ENCODE measurements around the gene TXNRD2.

Gene TXNRD2

GRCh38 chr22:19965771-19966709, 24.4 kb upstream of the TXNRD2 start:
- no peak for DNase-seq

DNA sequence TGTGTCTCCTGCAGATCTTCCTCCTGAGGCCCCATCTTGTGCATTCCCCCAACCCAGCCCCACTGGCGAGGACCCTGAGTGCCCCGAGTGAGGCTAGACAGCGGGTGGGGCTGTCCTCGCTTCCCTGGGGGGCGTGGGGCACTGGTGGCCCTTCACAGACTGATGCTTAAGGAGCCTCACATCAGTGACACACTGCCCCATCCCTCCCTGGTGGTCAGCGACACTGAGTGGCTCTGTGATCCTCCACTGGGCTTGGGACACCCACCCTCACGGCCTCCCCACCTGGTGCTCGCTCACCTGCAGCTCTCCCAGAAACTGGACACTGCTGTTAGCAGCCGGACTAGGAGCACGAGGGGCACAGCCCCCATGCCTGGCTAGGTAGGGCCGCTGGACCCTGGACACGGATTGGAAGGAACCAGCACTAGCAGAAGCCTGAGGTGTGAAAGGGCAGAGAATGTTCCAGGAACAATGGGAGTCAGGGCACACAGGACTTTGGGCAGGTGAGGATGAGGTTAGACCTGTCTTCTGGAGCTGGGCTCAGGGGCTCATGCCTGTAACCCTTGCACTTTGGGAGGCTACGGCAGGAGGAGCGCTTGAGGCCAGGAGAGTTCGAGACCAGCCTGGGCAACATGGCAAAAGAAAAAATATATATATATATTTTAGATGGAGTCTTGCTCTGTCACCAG, 23.2 kb upstream of the TXNRD2 start:
- DNase-seq, result no peak

GRCh38 chr22:19963863-19964642, 22.4 kb upstream of the TXNRD2 start:
- DNase-seq, result no peak

GRCh38 chr22:19962909-19963806, 21.5 kb upstream of the TXNRD2 start:
- DNase-seq, result no peak

DNA sequence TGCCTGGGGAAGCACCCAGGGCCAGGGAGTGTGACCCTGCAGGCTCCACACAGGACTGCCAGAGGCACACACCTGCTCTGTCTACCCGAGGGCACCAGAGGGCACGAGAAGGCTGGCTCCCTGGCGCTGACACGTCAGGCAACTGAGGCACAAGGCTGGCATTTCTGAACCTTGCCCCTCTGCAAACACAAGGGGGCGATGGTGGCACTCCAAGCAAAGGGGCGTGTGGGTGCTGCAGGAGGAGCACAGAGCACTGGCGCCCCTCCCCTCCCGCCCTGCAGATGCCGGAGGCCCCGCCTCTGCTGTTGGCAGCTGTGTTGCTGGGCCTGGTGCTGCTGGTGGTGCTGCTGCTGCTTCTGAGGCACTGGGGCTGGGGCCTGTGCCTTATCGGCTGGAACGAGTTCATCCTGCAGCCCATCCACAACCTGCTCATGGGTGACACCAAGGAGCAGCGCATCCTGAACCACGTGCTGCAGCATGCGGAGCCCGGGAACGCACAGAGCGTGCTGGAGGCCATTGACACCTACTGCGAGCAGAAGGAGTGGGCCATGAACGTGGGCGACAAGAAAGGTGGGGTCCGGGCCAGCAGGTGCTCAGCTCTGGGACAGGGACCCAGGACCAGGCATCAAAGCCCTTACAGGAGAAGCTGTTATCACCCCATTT, 20.8 kb upstream of the TXNRD2 start:
- DNase-seq, result peak; percentile 43

GRCh38 chr22:19961868-19962245, 20.2 kb upstream of the TXNRD2 start:
- DNase-seq, result no peak

DNA sequence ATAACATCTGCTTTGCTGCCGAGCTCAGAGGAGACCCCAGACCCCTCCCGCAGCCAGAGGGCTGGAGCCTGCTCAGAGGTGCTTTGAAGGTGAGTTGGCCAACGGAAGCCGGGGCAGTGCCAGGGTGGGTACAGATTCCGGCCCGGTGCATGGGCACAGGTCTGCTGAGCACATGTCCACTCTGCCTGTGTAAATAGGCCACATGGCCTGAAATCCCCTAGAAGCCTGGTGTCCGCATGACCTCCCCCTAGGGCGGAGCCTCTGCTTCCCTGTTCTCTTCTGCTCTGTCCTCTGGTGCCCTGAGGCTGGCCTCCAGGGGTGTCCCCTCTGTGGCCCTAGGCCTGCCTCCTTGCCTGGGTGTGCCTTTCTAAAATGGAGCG, 19.6 kb upstream of the TXNRD2 start:
- DNase-seq, result no peak

GRCh38 chr22:19960491-19961200, 19.0 kb upstream of the TXNRD2 start:
- DNase-seq, result no peak

- no peak for DNase-seq
Observed at GRCh38 chr22:19959587-19960490, 18.2 kb upstream of the TXNRD2 start.

- DNase-seq, result no peak
Observed at GRCh38 chr22:19959043-19959586, 17.5 kb upstream of the TXNRD2 start.

DNA sequence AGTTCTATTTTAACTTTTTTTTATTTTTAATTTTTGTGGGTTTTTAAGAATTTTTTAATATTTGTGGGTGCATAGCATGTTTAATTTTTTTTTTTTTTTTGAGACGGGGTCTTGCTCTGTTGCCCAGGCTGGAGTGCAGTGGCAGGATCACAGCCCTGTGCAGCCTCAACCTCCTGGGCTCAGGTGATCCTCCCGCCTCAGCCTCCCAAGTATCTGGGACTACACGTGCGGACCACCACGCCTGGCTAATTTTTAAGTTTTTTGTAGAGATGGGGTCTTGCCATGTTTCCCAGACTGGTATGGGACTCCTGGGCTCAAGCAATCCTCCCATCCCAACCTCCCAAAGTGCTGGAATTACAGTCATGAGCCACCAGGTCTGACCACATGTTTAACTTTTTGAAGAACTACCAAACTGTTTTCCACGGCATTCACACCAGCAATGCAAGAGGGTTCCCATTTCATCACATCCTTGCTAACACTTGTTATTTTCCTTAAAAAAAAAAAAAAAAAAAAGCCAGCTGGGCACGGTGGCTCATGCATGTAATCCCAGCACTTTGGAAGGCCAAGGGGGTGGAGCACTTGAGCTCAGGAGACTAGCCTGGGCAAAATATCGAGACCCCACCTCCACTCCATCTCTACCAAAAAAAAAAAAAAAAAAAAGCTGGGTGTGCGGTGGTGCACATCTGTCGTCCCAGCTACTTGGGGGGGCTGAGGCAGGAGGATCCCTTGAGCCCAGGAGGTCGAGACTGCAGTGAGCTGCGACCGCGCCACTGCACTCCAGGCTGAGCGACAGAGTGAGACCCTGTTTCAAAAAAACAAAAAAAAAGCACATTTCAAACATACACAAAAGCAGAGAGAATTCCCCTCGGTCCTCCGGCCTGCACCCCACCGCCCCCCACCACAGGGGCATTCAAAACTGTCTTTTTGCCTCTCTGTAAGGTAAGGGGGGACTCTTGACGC, 16.7 kb upstream of the TXNRD2 start:
- no peak for DNase-seq

DNA sequence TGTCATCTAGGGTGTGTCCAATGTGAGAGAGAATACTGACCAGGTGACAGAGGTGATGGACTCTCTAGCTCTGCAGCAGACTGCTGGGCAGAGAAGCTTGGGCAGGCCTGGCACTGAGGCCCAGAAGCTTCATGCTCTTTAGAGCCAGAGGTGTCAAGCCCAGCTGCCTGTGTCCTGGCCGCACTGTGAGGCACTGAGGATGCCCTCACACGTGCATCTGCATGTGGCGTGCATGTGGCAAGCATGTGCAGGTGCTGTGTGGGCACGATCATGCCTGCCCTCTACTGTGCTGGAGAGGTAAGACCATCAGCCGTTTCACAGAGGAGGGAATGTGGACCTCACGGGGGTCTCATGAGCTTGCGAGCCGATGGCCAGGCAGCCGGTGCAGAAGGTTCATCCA, 15.8 kb upstream of the TXNRD2 start:
- no peak for DNase-seq

DNA sequence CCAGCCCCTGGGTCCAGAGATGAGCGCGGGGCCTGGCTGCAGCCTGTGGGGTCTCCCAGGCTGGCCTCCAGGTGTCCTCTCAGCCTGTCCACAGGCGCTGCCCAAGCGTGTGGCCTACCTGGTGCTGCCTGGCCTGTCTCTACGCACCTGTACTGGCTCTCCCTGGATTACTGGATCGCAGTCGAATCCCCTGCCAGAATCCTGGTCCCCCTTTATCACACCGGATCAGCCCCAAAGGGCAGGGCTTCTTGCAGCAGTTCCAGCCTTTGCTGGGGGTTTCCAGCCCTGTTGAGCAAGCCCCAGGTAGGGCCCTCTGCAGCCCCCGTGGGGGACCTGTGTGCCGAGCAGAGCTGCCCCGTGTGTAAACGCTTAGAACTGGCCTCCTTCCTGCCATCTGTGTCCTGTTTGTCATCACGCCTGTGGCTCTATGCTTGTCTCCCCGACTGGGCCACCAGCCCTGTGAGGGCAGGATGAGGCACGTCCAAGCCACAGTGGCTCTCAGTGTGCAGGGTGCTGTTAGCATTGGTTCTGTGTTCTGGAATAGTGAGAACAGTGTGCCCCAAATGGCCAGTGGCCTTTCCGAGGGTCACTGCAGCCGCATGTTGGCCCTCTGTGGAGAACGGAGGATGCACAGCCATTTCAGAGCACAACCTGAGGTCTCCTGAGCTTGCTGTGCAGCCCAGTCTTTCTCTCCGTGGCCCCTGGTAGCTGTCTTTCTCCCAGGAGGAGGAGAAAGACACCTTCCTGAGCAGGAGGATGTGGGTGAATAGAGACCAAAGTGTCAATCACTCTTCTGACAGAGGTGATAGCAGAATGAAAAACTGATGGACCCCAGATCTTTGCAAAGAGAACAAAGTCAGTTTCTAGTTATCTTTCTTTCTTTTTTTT, 13.9 kb upstream of the TXNRD2 start:
- DNase-seq, result no peak

DNA sequence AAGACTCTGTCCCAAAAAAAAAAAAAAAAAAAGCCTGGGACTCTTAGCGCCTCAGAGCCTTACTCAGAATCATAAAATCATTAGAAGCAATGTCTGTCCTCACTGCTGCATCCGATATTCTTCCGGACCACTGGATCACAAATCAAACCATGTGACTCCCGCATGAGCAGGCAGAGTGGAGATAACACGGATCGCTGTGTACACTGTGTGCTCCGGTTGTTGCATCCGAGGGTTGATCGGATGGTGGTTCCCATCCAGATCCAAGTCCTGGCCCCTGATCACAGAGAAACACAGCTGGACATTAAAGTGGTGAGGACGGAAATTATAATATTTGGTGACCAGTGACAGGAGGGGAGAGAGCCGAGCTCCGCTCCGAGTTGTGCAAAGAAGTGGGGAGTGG, 9.7 kb upstream of the TXNRD2 start:
- DNase-seq, result no peak

DNA sequence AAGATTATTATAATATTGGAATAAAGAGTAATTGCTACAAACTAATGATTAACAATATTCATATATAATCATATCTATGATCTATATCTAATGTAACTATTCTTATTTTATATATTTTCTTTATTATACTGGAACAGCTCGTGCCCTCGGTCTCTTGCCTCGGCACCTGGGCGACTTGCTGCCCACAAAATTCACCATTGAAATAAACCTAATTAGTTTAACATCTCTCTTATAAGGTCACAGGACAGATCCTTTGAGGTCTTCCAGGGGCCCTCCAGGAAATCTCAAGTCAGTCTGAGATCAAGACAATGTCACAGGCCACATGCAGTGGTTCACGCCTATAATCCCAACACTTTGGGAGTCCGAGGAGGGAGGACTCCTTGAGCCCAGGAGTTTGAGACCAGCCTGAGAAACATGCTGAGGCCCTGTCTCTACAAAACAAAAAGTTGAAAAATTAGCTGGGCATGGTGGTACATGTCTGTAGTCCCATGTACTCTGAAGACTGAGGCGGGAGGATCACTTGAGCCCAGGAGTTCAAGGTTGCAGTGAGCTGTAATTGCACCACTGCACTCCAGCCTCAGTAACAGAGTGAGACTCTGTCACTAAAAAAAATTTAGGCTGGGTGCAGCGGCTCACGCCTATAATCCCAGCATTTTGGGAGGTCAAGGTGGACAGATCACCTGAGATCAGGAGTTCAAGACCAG, 6.6 kb upstream of the TXNRD2 start:
- no peak for DNase-seq

DNA sequence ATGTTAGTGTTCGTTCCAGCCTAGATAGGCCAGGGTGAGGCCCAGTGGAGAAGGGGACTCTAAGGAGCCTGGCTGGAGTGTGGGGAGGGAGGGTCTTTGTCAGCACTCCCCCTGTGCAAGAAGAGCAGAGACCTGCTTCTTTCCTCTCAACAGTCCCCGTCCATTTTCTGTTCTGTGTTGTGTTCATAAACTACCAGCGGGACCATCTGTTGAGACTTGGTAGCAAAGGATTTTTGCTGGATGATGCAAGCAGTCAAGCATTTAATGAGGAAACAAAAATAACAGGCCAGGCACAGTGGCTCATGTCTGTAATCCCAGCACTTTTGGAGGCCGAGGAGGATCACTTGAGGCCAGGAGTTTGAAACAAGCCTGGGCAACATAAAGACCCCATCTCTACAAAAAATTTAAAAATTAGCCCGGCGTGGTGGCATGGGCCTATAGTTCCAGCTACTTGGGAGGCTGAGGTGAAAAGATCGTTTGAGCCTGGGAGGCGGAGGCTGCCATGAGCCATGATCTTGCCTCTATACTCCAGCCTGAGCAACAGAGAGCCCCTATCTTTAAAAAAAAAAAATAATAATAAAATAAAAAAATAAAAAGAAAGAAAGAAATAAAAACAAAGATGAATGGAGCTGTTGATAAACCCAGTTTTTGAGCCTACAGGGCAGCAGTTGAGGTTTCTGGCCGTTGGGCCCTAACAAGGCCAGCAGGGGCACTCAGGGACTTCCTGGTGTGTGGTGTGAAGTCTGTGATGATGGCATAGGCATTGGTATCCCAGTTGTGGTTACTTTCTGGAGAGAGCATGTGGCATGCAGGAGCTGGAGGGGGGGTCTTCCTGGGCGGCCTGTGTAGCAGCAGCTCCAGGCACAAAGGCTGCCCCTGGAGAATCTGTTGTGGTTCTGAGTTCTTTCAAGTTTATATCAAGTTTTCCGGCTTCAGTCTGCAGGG, 1.7 kb upstream of the TXNRD2 start:
- DNase-seq, result no peak

All from CD4-positive, alpha-beta T cell treated with Interferon gamma for 1 hour (primary cell).